T-helper 1 cell treated with Interleukin-12 subunit alpha and Interleukin-12 subunit beta and Interleukin-4 antibody, amounts not matched to agents 30 ng/mL and 1 ng/mL, for 36 hours (primary cell): ENCODE measurements around the gene CCDC85C. TPM values are rescaled to one million over a fixed set of nuclear protein-coding genes. Genes with fewer than 3 reads are reported as not detected.

Experiments used
- intact Hi-C: fragments of 100-400 bp; cut with micrococcal nuclease; formaldehyde crosslinking; loops from one replicate; pipeline ENCODE4 v1.15.1; 2024
- total RNA-seq: library from RNA; stranded (reverse); gene quantifications from 2 replicates; pipeline ENCODE4 v1.2.3, GENCODE V29; 2022

The CCDC85C gene
- total RNA-seq, 1 donor from 2014 or later = 9.8 TPM

- intact Hi-C loops = no loop called here
These were observed 79.0 kb downstream of the CCDC85C start for GRCh38 chr14:99524804-99525698.

- intact Hi-C loops = no loop called here
These were observed 79.8 kb downstream of the CCDC85C start for GRCh38 chr14:99524091-99524661.

GRCh38 chr14:99523704-99524055, 80.3 kb downstream of the CCDC85C start:
- intact Hi-C loops = no loop called here

GRCh38 chr14:99522934-99523703, 80.9 kb downstream of the CCDC85C start:
- intact Hi-C loops = no loop called here

GRCh38 chr14:99522457-99522891, 81.5 kb downstream of the CCDC85C start:
- intact Hi-C loops = no loop called here

- intact Hi-C loops = no loop called here
These were observed 82.0 kb downstream of the CCDC85C start for GRCh38 chr14:99522025-99522401.

- intact Hi-C loops = no loop called here
These were observed 82.6 kb downstream of the CCDC85C start for GRCh38 chr14:99521176-99522024.

GRCh38 chr14:99520571-99521081, 83.4 kb downstream of the CCDC85C start:
- intact Hi-C loops = no loop called here

GRCh38 chr14:99519931-99520421, 84.0 kb downstream of the CCDC85C start:
- intact Hi-C loops = no loop called here

GRCh38 chr14:99519347-99519881, 84.6 kb downstream of the CCDC85C start:
- intact Hi-C loops = no loop called here

GRCh38 chr14:99518441-99519346, 85.3 kb downstream of the CCDC85C start:
- intact Hi-C loops = loop anchor here (1.0 kb wide), 4 partner anchors 111 to 429 kb away; no protein-coding TSS in a partner anchor

GRCh38 chr14:99517643-99518381, 86.2 kb downstream of the CCDC85C start:
- intact Hi-C loops = loop anchor here (1.0 kb wide), 4 partner anchors 111 to 429 kb away; no protein-coding TSS in a partner anchor

- intact Hi-C loops = no loop called here
These were observed 87.0 kb downstream of the CCDC85C start for GRCh38 chr14:99516871-99517642.

GRCh38 chr14:99516156-99516870, 87.7 kb downstream of the CCDC85C start:
- intact Hi-C loops = no loop called here

- intact Hi-C loops = no loop called here
These were observed 88.5 kb downstream of the CCDC85C start for GRCh38 chr14:99515301-99516155.
